Stimulated activated CD4-positive, alpha-beta T cell treated with anti-CD3 and anti-CD28 coated beads, Interleukin-4, amount 100 ng/mL, for 48 hours (primary cell): Measurements from ENCODE around the gene SPARC.

Source experiments
- DNase-seq, 2 donors: peaks; one replicate each; pipeline ENCODE4 v3.0.0-alpha.2; 2020; ENCODE audit warnings: low read depth in 2 of 2

SPARC gene

GRCh38 chr5:151679421-151680155 is 7.1 kb downstream of the SPARC start:
- no peak for DNase-seq

GRCh38 chr5:151678713-151679112 is 8.0 kb downstream of the SPARC start:
- DNase-seq, result no peak

- no peak for DNase-seq
These were observed 8.8 kb downstream of the SPARC start for GRCh38 chr5:151677776-151678545.

GRCh38 chr5:151676719-151677118 is 10.0 kb downstream of the SPARC start:
- DNase-seq, result no peak

GRCh38 chr5:151676314-151676712 is 10.4 kb downstream of the SPARC start:
- no peak for DNase-seq

GRCh38 chr5:151675611-151676313 is 11.0 kb downstream of the SPARC start:
- no peak for DNase-seq

GRCh38 chr5:151674626-151675610 is 11.8 kb downstream of the SPARC start:
- no peak for DNase-seq

GRCh38 chr5:151673421-151673820 is 13.3 kb downstream of the SPARC start:
- DNase-seq, result no peak

GRCh38 chr5:151672516-151672915 is 14.2 kb downstream of the SPARC start:
- DNase-seq, result no peak

- DNase-seq, result no peak
These were observed 14.8 kb downstream of the SPARC start for GRCh38 chr5:151671950-151672349.

- no peak for DNase-seq
These were observed 15.6 kb downstream of the SPARC start for GRCh38 chr5:151670953-151671636.

GRCh38 chr5:151670083-151670686 is 16.5 kb downstream of the SPARC start:
- DNase-seq, result no peak

GRCh38 chr5:151667083-151667482 is 19.6 kb downstream of the SPARC start:
- no peak for DNase-seq

GRCh38 chr5:151665613-151666012 is 21.1 kb downstream of the SPARC start:
- no peak for DNase-seq

- no peak for DNase-seq
These were observed 21.8 kb downstream of the SPARC start for GRCh38 chr5:151664694-151665585.

- no peak for DNase-seq
These were observed 23.0 kb downstream of the SPARC start for GRCh38 chr5:151663617-151664293.

- no peak for DNase-seq
These were observed 23.9 kb downstream of the SPARC start for GRCh38 chr5:151662805-151663204.

- no peak for DNase-seq
These were observed 24.6 kb downstream of the SPARC start for GRCh38 chr5:151661968-151662732.
